Activated gamma-delta T cell (primary cell): ENCODE measurements around the gene LRRC26.
A peak's percentile ranks its signal among the peaks of the same experiment; 100 is the strongest.
"Not testable (repeated sequence)": the region's sequence is repeated elsewhere in the genome, so short reads cannot be mapped to it uniquely, and the experiment has no call there.

Source experiments
- DNase-seq: peaks from one replicate; lab custom pipeline; 2025; lab: John Stamatoyannopoulos, UW

LRRC26 gene

GRCh38 chr9:137136881-137137607 is 32.8 kb downstream of the LRRC26 start:
- DNase-seq, result no peak

- DNase-seq, result no peak
These were observed 33.5 kb downstream of the LRRC26 start for GRCh38 chr9:137136261-137136880.

- not testable (repeated sequence) for DNase-seq
These were observed 34.7 kb downstream of the LRRC26 start for GRCh38 chr9:137135154-137135553.

GRCh38 chr9:137134191-137134590 is 35.7 kb downstream of the LRRC26 start:
- no peak for DNase-seq

- no peak for DNase-seq
These were observed 39.6 kb downstream of the LRRC26 start for GRCh38 chr9:137130176-137130755.

GRCh38 chr9:137129456-137130175 is 40.2 kb downstream of the LRRC26 start:
- peak; percentile 81 for DNase-seq

- DNase-seq, result no peak
These were observed 40.9 kb downstream of the LRRC26 start for GRCh38 chr9:137128862-137129455.

GRCh38 chr9:137128158-137128861 is 41.5 kb downstream of the LRRC26 start:
- DNase-seq, result no peak

GRCh38 chr9:137127301-137128157 is 42.3 kb downstream of the LRRC26 start:
- no peak for DNase-seq

GRCh38 chr9:137126786-137127185 is 43.1 kb downstream of the LRRC26 start:
- no peak for DNase-seq

GRCh38 chr9:137123952-137124462 is 45.8 kb downstream of the LRRC26 start:
- not testable (repeated sequence) for DNase-seq

GRCh38 chr9:137123468-137123837 is 46.4 kb downstream of the LRRC26 start:
- DNase-seq, result no peak

- DNase-seq, result not testable (repeated sequence)
These were observed 46.9 kb downstream of the LRRC26 start for GRCh38 chr9:137122796-137123467.

GRCh38 chr9:137121927-137122795 is 47.7 kb downstream of the LRRC26 start:
- not testable (repeated sequence) for DNase-seq
